HG02763 (cell line): Measurements from ENCODE around the gene PLCL2.

Experiments used
- ATAC-seq: cut with Tn5 transposase; IDR thresholded peaks from one replicate; pipeline ENCODE4 v1.9.1; 2021; ENCODE audit warnings: mild to moderate bottlenecking, moderate library complexity; ENCODE audit not compliant: unreplicated experiment

Gene PLCL2

GRCh38 chr3:16912400-16913263 is 27.9 kb downstream of the PLCL2 start:
- ATAC-seq: peak; percentile 93

DNA sequence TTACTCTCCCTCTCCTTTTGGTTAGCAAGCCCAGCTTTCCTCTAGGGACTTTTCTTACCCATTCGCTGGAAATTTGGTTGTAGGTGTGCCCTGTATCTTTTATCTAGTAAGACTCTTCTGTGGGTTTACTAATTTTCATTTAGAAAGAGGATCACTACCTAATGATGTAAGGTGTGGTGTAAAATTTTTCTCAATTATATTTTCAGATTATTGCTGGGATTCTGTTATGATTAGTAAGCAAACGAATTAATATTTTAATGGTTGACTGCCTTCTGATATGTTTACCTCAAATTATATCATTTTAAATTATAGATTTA is 28.5 kb downstream of the PLCL2 start:
- ATAC-seq: no peak

- no peak for ATAC-seq
These were observed 32.1 kb downstream of the PLCL2 start for GRCh38 chr3:16916840-16917239.

DNA sequence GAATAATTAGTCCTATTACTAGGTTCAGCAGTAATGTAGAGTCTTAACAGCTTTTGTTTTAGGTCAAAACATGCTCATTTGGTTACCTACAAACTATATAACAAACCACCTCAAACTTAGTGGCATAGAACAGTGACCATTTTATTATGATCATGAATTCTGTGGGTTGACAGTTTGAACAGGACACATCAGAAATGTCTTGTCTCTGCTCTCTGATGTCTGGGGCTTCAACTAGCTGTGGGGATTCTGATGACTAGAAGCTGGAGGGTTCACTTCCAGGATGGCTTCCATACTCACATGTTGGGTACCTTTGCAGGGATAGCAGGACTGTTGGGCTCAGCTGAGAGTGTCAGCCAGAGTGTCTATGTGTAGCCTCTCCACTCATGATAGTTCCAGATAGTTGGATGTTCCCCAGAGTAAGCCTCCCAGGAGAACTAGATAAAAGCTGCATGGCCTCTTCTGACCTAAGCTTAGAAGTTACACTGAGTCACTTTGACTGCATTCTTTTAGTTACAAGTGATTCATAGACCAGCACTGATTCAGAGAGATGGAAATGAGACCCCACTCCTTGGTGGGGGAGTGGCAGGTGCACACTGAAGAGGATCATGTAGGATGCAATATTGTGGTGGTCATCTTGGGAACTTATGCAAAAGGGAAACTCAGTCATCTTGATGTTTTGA is 32.6 kb downstream of the PLCL2 start:
- ATAC-seq: no peak

DNA sequence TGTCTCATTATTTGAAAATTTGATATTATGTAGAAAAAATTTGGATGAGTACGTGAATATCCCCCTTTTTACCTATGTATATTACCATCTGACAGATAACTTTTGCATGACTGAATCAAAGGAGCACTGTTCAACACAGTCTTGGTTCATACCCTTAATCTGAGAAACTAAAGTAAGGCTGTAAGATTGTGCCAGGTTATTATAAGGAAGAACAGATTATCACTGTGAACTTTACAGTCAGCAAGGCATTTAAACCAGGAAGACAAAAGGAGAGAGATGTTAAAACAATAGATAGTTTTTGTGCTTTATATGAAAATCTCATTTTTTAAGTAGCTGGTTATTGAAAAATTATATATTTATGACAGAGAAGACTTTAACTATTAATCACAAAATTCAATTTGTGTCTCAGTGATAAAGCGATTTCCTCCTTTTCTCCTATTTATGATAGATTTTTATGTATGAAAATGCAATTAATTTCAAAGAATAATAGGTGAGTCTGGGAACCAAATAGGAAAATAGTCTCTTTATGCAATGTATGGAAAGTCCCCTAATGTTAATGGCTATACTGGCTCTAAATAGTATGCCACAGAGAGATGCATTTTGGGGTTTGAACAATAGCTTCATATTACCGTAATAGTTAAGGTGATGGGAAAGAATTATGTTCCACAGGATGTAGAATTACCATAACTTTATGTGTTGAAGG is 33.4 kb downstream of the PLCL2 start:
- no peak for ATAC-seq

DNA sequence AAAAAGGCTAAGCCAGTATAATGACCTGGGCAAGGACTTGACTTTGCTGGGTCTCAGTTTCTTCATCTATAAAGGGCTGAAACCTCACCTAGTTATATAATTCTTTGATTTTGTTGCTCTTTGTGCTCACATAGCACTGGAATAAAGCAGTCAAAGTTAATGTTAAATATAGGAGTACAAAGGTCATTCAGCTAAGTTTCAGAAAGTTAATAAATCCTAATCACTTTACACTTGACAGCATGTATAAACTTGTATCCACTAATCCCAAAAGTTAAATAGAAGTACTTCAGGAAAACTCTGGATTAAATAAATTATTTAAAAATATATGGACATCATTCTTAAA is 33.9 kb downstream of the PLCL2 start:
- ATAC-seq: no peak

DNA sequence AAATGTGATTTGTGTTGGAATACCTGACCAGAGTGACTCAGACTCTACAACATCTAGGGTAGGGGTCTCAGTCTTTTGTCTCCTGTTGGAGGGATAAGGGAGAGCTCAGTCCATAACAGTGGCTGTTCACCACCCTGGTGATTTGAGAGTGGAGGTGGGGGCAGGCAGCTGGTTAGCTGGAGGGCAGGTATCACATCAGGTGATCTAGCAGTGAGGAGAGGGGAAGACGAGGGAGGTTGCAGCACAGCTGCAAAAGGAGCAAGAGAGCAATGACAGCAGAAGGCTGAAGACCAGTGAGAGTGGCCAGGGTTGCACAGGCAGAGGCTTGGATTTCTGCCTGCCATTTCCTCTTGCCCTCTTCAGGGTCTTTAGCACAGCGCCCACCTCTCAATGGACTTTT is 38.4 kb downstream of the PLCL2 start:
- ATAC-seq: no peak

- ATAC-seq: no peak
These were observed 42.7 kb downstream of the PLCL2 start for GRCh38 chr3:16927485-16927884.

- peak; percentile 65 for ATAC-seq
These were observed 43.8 kb downstream of the PLCL2 start for GRCh38 chr3:16928386-16929132.

DNA sequence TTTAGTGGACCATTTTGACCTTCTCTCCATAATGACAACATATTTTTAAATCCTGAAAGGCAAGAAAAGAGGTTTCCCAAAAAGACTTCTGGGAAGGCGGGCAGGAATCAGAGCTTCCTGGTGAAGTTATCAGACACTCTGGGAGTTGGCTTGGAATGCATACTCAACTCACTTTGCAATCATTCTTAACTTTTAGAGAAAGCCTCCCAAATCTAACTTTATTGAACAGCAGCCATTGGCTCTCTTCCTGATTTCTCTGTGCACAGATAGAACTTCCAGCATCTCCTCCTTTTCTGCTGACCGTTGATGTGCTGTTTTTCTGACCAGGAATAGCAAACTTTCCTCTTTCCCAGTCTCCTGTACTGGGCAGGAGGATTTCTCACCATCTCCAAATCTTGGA is 44.6 kb downstream of the PLCL2 start:
- no peak for ATAC-seq

- no peak for ATAC-seq
These were observed 48.1 kb downstream of the PLCL2 start for GRCh38 chr3:16932877-16933276.

- ATAC-seq: no peak
These were observed 51.0 kb downstream of the PLCL2 start for GRCh38 chr3:16935781-16936180.

GRCh38 chr3:16936233-16936632 is 51.5 kb downstream of the PLCL2 start:
- no peak for ATAC-seq

GRCh38 chr3:16936676-16937230 is 52.0 kb downstream of the PLCL2 start:
- ATAC-seq: no peak

- no peak for ATAC-seq
These were observed 52.6 kb downstream of the PLCL2 start for GRCh38 chr3:16937326-16937845.

- ATAC-seq: no peak
These were observed 56.3 kb downstream of the PLCL2 start for GRCh38 chr3:16940769-16941700.

- no peak for ATAC-seq
These were observed 58.2 kb downstream of the PLCL2 start for GRCh38 chr3:16942955-16943354.

DNA sequence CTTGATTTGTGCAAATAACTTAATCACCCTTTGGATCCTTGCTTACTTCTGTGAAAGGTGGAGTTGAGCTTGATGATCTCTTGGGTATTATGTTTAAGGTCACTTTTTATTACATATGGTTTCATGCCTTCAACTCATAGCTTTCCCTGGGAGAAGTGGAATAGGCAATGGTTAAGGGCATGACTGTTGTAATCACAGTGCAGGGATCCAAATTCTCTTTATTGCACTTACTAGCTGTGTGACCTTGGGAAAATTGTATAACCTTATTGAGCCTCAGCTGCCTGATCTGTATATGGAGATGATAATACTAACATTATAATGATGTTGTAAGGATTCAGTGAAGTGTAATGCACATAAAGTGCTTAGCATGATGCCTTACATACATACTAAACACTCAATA is 59.1 kb downstream of the PLCL2 start:
- ATAC-seq: no peak

- no peak for ATAC-seq
These were observed 59.6 kb downstream of the PLCL2 start for GRCh38 chr3:16944356-16944755.

DNA sequence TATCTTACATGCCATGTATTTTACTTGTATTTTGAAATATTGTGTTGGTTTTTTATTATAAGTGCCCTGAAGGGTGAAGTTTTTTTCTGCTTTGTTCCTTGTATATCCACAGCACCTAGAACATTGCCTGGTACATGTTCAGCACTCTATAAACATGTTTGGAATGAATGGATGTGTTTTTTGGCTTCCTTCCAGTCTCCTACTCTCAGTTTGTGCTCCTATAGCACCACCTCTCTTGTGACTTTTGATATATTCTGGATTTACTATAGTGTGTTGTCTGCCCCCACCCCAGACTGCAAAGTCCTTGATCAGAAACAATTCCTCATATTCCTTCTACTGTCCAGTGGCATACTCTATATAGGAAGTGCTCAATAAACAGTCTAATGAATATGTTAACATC is 60.6 kb downstream of the PLCL2 start:
- no peak for ATAC-seq
